HepG2 (cell line): ENCODE data around the gene KANSL1L. TPM values are rescaled to one million over a fixed set of nuclear protein-coding genes. Genes with fewer than 3 reads are reported as not detected.

Experiments used
- DZIP1 ChIP-seq: sonication (generic); formaldehyde crosslinking; IDR thresholded peaks from 2 replicates; pipeline ENCODE4 v1.5.0; 2020; ENCODE audit warnings: mild to moderate bottlenecking, missing genetic modification reagents
- ELF3 ChIP-seq: IDR thresholded peaks from 2 replicates; pipeline ENCODE4 v1.6.1; 2016; ENCODE audit warnings: missing genetic modification reagents, missing compliant biosample characterization
- ESRRA ChIP-seq: sonication (generic); formaldehyde crosslinking; IDR thresholded peaks from 2 replicates; pipeline ENCODE4 v1.5.1; 2020; ENCODE audit warnings: mild to moderate bottlenecking, low read depth, missing genetic modification reagents
- FOXJ3 ChIP-seq: sonication (generic); formaldehyde crosslinking; IDR thresholded peaks from 2 replicates; pipeline ENCODE4 v1.4.0; 2020; ENCODE audit warnings: missing genetic modification reagents, mild to moderate bottlenecking, borderline replicate concordance
- FOXK1 ChIP-seq: sonication (generic); formaldehyde crosslinking; IDR thresholded peaks from 2 replicates; pipeline ENCODE4 v1.4.0; 2020; ENCODE audit warnings: low read depth, missing genetic modification reagents, borderline replicate concordance
- HINFP ChIP-seq: sonication (generic); formaldehyde crosslinking; IDR thresholded peaks from 2 replicates; pipeline ENCODE4 v1.4.0; 2020; ENCODE audit warnings: low read depth, mild to moderate bottlenecking, missing genetic modification reagents
- IRX3 ChIP-seq: sonication (generic); formaldehyde crosslinking; IDR thresholded peaks from 2 replicates; pipeline ENCODE4 v1.8.1; 2023; ENCODE audit warnings: mild to moderate bottlenecking, low read depth, missing genetic modification reagents, borderline replicate concordance
- KLF6 ChIP-seq: IDR thresholded peaks from 2 replicates; pipeline ENCODE4 v1.8.0; 2016; ENCODE audit warnings: missing biosample characterization, missing genetic modification reagents
- MTA3 ChIP-seq: sonication (generic); formaldehyde crosslinking; IDR thresholded peaks from 2 replicates; pipeline ENCODE4 v1.4.0; 2020; ENCODE audit warnings: missing genetic modification reagents
- NKX3-1 ChIP-seq: sonication (generic); formaldehyde crosslinking; IDR thresholded peaks from 2 replicates; pipeline ENCODE4 v1.5.0; 2020; ENCODE audit warnings: missing genetic modification reagents
- PAWR ChIP-seq: sonication (generic); formaldehyde crosslinking; IDR thresholded peaks from 2 replicates; pipeline ENCODE4 v1.4.0; 2020; ENCODE audit warnings: missing genetic modification reagents, mild to moderate bottlenecking, borderline replicate concordance
- PAXIP1 ChIP-seq: sonication (generic); formaldehyde crosslinking; conservative IDR thresholded peaks from 2 replicates; pipeline ENCODE4 v1.4.0; 2020; ENCODE audit warnings: mild to moderate bottlenecking, missing genetic modification reagents, moderate library complexity
- PHF21A ChIP-seq: sonication (generic); formaldehyde crosslinking; IDR thresholded peaks from 2 replicates; pipeline ENCODE4 v1.5.0; 2020; ENCODE audit warnings: mild to moderate bottlenecking, missing genetic modification reagents
- SOX13 ChIP-seq, 3 experiments: fragments of 450-650 bp in 1 of 3; sonication (generic) in 1 of 3; formaldehyde crosslinking in 1 of 3; IDR thresholded peaks in 2 of 3; conservative IDR thresholded peaks in 1 of 3; 2 replicates each; pipeline versions ENCODE4 v1.5.0 to v1.6.1; 2016 to 2020; ENCODE audit warnings: antibody characterized with exemption in 1 of 3, mild to moderate bottlenecking in 1 of 3, missing compliant biosample characterization in 1 of 3, missing genetic modification reagents in 1 of 3, moderate library complexity in 1 of 3
- ZNF180 ChIP-seq: sonication (generic); formaldehyde crosslinking; IDR thresholded peaks from 2 replicates; pipeline ENCODE4 v1.4.0; 2020; ENCODE audit warnings: low read depth, missing genetic modification reagents, borderline replicate concordance
- ZNF354B ChIP-seq: sonication (generic); formaldehyde crosslinking; IDR thresholded peaks from 2 replicates; pipeline ENCODE4 v1.8.0; 2022; ENCODE audit warnings: mild to moderate bottlenecking, missing genetic modification reagents
- ZNF558 ChIP-seq: sonication (generic); formaldehyde crosslinking; IDR thresholded peaks from 2 replicates; pipeline ENCODE4 v1.9.0; 2022; ENCODE audit warnings: mild to moderate bottlenecking, missing genetic modification reagents, borderline replicate concordance
- ZNF788 ChIP-seq: sonication (generic); formaldehyde crosslinking; IDR thresholded peaks from 2 replicates; pipeline ENCODE4 v1.5.0; 2020; ENCODE audit warnings: mild to moderate bottlenecking, missing genetic modification reagents, borderline replicate concordance
- ZNF83 ChIP-seq: sonication (generic); formaldehyde crosslinking; IDR thresholded peaks from 2 replicates; pipeline ENCODE4 v1.4.0; 2020; ENCODE audit warnings: missing genetic modification reagents, mild to moderate bottlenecking, borderline replicate concordance
- ZSCAN29 ChIP-seq: sonication (generic); formaldehyde crosslinking; conservative IDR thresholded peaks from 2 replicates; pipeline ENCODE4 v1.4.0; 2020; ENCODE audit warnings: mild to moderate bottlenecking, missing genetic modification reagents
- polyA plus RNA-seq, 8 experiments: library from polyadenylated mRNA; depleted of rRNA in 3 of 8; stranded (reverse) in 7 of 8; unstranded in 1 of 8; fragments of >200 nt; fragmentation: Illumina TruSeq in 4 of 8; extraction: Trizol in 4 of 8; gene quantifications; 2 replicates each; pipeline versions ENCODE4 v1.2.1 to v1.2.3, GENCODE V29; 2011 to 2016; ENCODE audit warnings: low read depth in 4 of 8, missing spikeins in 1 of 8, mixed read lengths in 1 of 8; ENCODE audit not compliant: insufficient read depth in 1 of 8
- total RNA-seq, 5 experiments: library from RNA; depleted of rRNA; stranded (reverse); fragments of >200 nt; fragmentation: Illumina TruSeq; extraction: Trizol; gene quantifications; 2 replicates each; pipeline ENCODE4 v1.2.3, GENCODE V29; 2016; ENCODE audit warnings: low read depth in 1 of 5
- TF ChIP-seq, protein P1 (sequence below): sonication (generic); formaldehyde crosslinking; IDR thresholded peaks from 2 replicates; pipeline ENCODE4 v1.9.0; 2022; ENCODE audit warnings: missing genetic modification reagents, mild to moderate bottlenecking, borderline replicate concordance

Gene KANSL1L
- total and polyA plus RNA-seq, 2 of the 13 experiments (the other 11 are each of a cell fraction or from before 2014, with no cell fraction given) = 5.4 to 10.3 TPM

DNA sequence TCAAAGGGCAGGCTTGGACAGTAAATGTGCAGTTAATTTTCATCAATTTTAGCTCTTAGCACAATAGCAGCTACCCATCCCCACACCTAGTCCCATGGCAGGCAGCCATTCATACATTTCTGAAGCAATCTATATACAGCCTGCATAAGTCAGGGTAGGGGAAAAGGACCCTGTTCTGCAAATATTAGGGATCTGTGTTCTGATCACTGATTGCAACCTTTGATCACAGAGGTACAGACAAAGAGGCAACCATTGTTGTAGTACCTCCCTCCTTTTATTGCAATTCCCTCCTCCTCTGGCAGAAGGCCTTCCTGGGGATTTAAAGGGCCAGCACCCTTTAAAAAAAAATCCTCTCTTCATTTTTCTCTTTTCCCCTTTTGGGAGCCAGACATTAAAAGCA lies 58.3 kb downstream of the KANSL1L start (continued):
- TF ChIP-seq ZNF354B (CRISPR knock-in tag) (no peak), ESRRA (CRISPR knock-in tag) (no peak), FOXJ3 (no peak), PHF21A (no peak), ZNF180 (CRISPR knock-in tag) (no peak), HINFP (CRISPR knock-in tag) (no peak), ZNF558 (no peak), PAXIP1 (0 out of 2 replicates have a peak, but pooled peaks have one; percentile 23), MTA3 (CRISPR knock-in tag) (no peak), ZNF83 (CRISPR knock-in tag) (no peak), IRX3 (no peak), SOX13 (IDR thresholded peaks at IDR 0.05) (peak; percentile 48; the same call in 1 of the 2 replicates), SOX13 (CRISPR knock-in tag; conservative IDR thresholded peaks at IDR 0.05 in 1 of 2, IDR thresholded peaks at IDR 0.05 in 1 of 2) (peak in 1 of 2 experiments; percentile 89; a peak in 2 of 4 replicates), NKX3-1 (no peak), KLF6 (CRISPR knock-in tag) (no peak), FOXK1 (CRISPR knock-in tag) (no peak), PAWR (CRISPR knock-in tag) (no peak), DZIP1 (CRISPR knock-in tag) (no peak), ZNF788 (no peak), ZSCAN29 (CRISPR knock-in tag) (no peak), ELF3 (CRISPR knock-in tag) (no peak)
- TF ChIP-seq, protein P1, sequence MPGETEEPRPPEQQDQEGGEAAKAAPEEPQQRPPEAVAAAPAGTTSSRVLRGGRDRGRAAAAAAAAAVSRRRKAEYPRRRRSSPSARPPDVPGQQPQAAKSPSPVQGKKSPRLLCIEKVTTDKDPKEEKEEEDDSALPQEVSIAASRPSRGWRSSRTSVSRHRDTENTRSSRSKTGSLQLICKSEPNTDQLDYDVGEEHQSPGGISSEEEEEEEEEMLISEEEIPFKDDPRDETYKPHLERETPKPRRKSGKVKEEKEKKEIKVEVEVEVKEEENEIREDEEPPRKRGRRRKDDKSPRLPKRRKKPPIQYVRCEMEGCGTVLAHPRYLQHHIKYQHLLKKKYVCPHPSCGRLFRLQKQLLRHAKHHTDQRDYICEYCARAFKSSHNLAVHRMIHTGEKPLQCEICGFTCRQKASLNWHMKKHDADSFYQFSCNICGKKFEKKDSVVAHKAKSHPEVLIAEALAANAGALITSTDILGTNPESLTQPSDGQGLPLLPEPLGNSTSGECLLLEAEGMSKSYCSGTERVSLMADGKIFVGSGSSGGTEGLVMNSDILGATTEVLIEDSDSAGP (CRISPR knock-in tag) = peak; percentile 42; the same call in 1 of the 2 replicates
